ENCODE results near the gene PACC1. TPM values are rescaled to one million over a fixed set of nuclear protein-coding genes. Genes with fewer than 3 reads are reported as not detected.

Gene PACC1
- total RNA-seq, 1 experiment from 2014 or later, result 19.5 TPM

DNA sequence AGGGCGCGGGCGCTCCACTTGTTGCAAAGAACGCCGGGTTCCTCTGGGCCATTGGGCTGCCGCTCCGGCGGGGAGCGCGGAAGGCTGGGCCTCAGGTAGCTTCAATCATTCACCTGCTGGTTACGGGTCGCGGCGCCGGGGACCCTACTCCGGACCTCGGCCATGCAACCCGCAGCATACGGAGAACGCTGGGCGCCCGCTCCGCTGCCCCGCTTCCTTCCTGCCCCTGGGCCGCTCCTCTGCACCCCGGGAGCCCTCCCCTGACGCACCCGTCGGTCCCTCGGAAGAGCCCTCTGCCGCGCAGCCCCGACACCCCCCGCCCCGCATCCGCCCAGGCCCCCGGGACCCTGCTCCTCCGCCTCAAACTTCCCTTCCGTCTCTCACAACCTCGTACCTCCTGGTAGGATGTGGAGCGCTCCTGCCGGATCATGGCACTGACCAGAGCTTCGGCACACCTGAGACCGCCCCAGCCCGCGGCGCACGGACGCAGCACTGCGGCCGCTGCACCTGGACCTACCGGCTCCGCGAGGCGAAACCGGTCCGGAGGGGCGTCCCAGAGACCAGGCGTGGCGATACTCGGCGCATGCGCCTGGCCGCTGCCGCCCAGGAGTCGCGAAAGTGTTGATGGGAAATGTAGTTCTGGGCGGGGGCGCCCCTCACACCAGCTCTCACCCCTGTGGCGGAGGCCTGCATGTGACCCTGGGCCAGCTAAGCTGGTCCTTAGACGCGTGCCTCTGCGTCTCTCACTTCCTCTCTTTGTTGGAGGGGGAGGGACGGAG, at the start of gene PACC1 (continued):
- TF ChIP-seq, protein P1, sequence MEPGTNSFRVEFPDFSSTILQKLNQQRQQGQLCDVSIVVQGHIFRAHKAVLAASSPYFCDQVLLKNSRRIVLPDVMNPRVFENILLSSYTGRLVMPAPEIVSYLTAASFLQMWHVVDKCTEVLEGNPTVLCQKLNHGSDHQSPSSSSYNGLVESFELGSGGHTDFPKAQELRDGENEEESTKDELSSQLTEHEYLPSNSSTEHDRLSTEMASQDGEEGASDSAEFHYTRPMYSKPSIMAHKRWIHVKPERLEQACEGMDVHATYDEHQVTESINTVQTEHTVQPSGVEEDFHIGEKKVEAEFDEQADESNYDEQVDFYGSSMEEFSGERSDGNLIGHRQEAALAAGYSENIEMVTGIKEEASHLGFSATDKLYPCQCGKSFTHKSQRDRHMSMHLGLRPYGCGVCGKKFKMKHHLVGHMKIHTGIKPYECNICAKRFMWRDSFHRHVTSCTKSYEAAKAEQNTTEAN (CRISPR knock-in tag; IDR thresholded peaks at IDR 0.05), result 0 out of 2 replicates have a peak, but pooled peaks have one; percentile 38

DNA sequence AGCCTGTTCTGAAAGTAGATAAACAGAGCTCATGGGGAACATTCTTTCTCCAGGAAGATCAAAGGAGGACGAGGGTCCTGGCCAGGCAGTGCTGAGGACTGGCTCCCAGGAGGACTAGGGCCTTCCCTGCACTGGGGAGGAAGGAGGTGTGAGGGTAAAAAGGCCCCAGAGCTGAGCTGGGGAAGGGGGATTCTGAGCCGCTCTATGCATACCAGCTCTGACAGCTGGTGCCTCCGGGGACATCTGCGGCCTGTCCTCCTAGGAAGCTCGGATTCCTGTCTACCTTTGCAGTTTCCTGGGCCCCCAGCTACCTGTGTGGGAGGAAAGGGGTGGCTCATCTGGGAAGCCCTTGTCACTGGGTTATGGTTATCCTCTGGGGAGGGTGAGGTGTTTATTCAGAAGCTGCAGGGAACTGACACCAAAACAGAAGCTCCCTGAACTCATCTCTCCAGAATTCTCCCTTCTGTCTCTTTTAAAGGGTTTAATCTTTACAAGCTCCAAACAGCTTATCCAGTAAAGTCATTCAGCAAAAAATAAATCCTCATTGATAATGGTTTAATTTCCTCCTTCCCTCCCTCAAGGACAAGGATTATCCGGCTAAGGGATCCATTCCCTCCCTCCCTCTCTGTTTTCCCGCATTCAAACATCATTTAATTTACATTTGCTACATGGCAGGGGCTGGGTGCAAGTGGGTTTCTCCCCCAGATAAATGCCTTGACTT, 49.0 kb upstream of the PACC1 start:
- CTCF ChIA-PET, result interaction anchor here (0.7 to 6.1 kb wide), 6 partner anchors 7 to 201 kb away, joined by 3 to 51 read pairs (median 9); no protein-coding TSS in a partner anchor
- Mint-ChIP-seq H3K27ac (no peak overlapping the region), H3K4me1 (peaks cover 41% of the 10 kb centered on the region), H3K36me3 (no peaks in the 10 kb centered on the region), H3K4me3 (no peak overlapping the region), H3K9me3 (no peaks in the 10 kb centered on the region), H3K27me3 (ENCODE audit: low read depth) (no peaks in the 10 kb centered on the region; the same call in none of the 2 replicates)
- POLR2A ChIA-PET, result interaction anchor here (1.2 kb wide), 1 partner anchor 145 kb away, joined by 4 read pairs; the partner anchor contains the start of gene ATF3
- ATAC-seq (no peak; the same call in 1 of the 2 replicates), DNase-seq (ENCODE audit: low spot score) (no peak)
- TF ChIP-seq, protein P2, sequence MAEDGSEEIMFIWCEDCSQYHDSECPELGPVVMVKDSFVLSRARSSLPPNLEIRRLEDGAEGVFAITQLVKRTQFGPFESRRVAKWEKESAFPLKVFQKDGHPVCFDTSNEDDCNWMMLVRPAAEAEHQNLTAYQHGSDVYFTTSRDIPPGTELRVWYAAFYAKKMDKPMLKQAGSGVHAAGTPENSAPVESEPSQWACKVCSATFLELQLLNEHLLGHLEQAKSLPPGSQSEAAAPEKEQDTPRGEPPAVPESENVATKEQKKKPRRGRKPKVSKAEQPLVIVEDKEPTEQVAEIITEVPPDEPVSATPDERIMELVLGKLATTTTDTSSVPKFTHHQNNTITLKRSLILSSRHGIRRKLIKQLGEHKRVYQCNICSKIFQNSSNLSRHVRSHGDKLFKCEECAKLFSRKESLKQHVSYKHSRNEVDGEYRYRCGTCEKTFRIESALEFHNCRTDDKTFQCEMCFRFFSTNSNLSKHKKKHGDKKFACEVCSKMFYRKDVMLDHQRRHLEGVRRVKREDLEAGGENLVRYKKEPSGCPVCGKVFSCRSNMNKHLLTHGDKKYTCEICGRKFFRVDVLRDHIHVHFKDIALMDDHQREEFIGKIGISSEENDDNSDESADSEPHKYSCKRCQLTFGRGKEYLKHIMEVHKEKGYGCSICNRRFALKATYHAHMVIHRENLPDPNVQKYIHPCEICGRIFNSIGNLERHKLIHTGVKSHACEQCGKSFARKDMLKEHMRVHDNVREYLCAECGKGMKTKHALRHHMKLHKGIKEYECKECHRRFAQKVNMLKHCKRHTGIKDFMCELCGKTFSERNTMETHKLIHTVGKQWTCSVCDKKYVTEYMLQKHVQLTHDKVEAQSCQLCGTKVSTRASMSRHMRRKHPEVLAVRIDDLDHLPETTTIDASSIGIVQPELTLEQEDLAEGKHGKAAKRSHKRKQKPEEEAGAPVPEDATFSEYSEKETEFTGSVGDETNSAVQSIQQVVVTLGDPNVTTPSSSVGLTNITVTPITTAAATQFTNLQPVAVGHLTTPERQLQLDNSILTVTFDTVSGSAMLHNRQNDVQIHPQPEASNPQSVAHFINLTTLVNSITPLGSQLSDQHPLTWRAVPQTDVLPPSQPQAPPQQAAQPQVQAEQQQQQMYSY (CRISPR knock-in tag; IDR thresholded peaks at IDR 0.05), result no peak
- TF ChIP-seq, protein P3, sequence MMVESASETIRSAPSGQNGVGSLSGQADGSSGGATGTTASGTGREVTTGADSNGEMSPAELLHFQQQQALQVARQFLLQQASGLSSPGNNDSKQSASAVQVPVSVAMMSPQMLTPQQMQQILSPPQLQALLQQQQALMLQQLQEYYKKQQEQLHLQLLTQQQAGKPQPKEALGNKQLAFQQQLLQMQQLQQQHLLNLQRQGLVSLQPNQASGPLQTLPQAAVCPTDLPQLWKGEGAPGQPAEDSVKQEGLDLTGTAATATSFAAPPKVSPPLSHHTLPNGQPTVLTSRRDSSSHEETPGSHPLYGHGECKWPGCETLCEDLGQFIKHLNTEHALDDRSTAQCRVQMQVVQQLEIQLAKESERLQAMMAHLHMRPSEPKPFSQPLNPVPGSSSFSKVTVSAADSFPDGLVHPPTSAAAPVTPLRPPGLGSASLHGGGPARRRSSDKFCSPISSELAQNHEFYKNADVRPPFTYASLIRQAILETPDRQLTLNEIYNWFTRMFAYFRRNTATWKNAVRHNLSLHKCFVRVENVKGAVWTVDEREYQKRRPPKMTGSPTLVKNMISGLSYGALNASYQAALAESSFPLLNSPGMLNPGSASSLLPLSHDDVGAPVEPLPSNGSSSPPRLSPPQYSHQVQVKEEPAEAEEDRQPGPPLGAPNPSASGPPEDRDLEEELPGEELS (CRISPR knock-in tag; IDR thresholded peaks at IDR 0.05), result no peak
- TF ChIP-seq NFYB (CRISPR knock-in tag; conservative IDR thresholded peaks at IDR 0.05; ENCODE audit: low read depth) (no peak), MYBL2 (CRISPR knock-in tag; IDR thresholded peaks at IDR 0.05) (no peak), PRRX2 (CRISPR knock-in tag; IDR thresholded peaks at IDR 0.05) (no peak), CREM (CRISPR knock-in tag; IDR thresholded peaks at IDR 0.05) (no peak), JAZF1 (CRISPR knock-in tag; IDR thresholded peaks at IDR 0.05) (no peak), NFATC4 (CRISPR knock-in tag; IDR thresholded peaks at IDR 0.05) (no peak), TCF7 (CRISPR knock-in tag; IDR thresholded peaks at IDR 0.05; ENCODE audit: low read depth) (no peak), EMX1 (CRISPR knock-in tag; IDR thresholded peaks at IDR 0.05) (no peak), ZNF219 (CRISPR knock-in tag; IDR thresholded peaks at IDR 0.05; ENCODE audit: borderline replicate concordance) (no peak)
- TF ChIP-seq, protein P4, sequence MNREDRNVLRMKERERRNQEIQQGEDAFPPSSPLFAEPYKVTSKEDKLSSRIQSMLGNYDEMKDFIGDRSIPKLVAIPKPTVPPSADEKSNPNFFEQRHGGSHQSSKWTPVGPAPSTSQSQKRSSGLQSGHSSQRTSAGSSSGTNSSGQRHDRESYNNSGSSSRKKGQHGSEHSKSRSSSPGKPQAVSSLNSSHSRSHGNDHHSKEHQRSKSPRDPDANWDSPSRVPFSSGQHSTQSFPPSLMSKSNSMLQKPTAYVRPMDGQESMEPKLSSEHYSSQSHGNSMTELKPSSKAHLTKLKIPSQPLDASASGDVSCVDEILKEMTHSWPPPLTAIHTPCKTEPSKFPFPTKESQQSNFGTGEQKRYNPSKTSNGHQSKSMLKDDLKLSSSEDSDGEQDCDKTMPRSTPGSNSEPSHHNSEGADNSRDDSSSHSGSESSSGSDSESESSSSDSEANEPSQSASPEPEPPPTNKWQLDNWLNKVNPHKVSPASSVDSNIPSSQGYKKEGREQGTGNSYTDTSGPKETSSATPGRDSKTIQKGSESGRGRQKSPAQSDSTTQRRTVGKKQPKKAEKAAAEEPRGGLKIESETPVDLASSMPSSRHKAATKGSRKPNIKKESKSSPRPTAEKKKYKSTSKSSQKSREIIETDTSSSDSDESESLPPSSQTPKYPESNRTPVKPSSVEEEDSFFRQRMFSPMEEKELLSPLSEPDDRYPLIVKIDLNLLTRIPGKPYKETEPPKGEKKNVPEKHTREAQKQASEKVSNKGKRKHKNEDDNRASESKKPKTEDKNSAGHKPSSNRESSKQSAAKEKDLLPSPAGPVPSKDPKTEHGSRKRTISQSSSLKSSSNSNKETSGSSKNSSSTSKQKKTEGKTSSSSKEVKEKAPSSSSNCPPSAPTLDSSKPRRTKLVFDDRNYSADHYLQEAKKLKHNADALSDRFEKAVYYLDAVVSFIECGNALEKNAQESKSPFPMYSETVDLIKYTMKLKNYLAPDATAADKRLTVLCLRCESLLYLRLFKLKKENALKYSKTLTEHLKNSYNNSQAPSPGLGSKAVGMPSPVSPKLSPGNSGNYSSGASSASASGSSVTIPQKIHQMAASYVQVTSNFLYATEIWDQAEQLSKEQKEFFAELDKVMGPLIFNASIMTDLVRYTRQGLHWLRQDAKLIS (CRISPR knock-in tag; IDR thresholded peaks at IDR 0.05; ENCODE audit: borderline replicate concordance), result no peak
- TF ChIP-seq, protein P5, sequence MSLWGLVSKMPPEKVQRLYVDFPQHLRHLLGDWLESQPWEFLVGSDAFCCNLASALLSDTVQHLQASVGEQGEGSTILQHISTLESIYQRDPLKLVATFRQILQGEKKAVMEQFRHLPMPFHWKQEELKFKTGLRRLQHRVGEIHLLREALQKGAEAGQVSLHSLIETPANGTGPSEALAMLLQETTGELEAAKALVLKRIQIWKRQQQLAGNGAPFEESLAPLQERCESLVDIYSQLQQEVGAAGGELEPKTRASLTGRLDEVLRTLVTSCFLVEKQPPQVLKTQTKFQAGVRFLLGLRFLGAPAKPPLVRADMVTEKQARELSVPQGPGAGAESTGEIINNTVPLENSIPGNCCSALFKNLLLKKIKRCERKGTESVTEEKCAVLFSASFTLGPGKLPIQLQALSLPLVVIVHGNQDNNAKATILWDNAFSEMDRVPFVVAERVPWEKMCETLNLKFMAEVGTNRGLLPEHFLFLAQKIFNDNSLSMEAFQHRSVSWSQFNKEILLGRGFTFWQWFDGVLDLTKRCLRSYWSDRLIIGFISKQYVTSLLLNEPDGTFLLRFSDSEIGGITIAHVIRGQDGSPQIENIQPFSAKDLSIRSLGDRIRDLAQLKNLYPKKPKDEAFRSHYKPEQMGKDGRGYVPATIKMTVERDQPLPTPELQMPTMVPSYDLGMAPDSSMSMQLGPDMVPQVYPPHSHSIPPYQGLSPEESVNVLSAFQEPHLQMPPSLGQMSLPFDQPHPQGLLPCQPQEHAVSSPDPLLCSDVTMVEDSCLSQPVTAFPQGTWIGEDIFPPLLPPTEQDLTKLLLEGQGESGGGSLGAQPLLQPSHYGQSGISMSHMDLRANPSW (CRISPR knock-in tag; conservative IDR thresholded peaks at IDR 0.05; ENCODE audit: low read depth), result no peak
- TF ChIP-seq, protein P6, sequence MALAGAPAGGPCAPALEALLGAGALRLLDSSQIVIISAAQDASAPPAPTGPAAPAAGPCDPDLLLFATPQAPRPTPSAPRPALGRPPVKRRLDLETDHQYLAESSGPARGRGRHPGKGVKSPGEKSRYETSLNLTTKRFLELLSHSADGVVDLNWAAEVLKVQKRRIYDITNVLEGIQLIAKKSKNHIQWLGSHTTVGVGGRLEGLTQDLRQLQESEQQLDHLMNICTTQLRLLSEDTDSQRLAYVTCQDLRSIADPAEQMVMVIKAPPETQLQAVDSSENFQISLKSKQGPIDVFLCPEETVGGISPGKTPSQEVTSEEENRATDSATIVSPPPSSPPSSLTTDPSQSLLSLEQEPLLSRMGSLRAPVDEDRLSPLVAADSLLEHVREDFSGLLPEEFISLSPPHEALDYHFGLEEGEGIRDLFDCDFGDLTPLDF (CRISPR knock-in tag; IDR thresholded peaks at IDR 0.05), result no peak
- TF ChIP-seq, protein P1 (CRISPR knock-in tag; IDR thresholded peaks at IDR 0.05), result no peak
- TF ChIP-seq, protein P7, sequence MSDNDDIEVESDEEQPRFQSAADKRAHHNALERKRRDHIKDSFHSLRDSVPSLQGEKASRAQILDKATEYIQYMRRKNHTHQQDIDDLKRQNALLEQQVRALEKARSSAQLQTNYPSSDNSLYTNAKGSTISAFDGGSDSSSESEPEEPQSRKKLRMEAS (CRISPR knock-in tag; IDR thresholded peaks at IDR 0.05), result no peak
